ENCODE data around the gene CBX1.

DNA sequence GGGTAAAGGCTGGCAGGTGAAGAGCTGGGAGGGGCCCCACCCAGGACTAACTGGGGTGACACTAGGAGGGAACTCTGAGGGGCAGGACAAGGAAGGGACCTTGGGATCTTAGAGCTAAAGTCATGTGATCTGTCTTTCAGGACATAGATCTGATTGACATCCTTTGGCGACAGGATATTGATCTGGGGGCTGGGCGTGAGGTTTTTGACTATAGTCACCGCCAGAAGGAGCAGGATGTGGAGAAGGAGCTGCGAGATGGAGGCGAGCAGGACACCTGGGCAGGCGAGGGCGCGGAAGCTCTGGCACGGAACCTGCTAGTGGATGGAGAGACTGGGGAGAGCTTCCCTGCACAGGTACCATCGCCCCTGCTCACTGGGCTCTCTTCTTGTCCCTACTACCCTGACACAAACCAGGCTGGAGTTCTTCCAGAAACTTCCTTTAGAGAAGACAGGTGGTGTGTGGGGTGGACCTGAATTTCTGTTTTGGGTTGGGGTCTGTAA lies 45.0 kb downstream of the CBX1 start:
- TF ChIP-seq RAD21 (IDR thresholded peaks at IDR 0.05) (no peak), CTCF (IDR thresholded peaks at IDR 0.05; ENCODE audit: low read depth, low read length, missing input control) (no peak), MAX (IDR thresholded peaks at IDR 0.05) (no peak), YY1 (IDR thresholded peaks at IDR 0.05) (no peak), SP1 (IDR thresholded peaks at IDR 0.05) (no peak), GABPA (IDR thresholded peaks at IDR 0.05 in 1 of 2, conservative IDR thresholded peaks at IDR 0.05 in 1 of 2) (no peak), JUND (IDR thresholded peaks at IDR 0.05) (no peak)
- TF ChIP-seq, protein P1, sequence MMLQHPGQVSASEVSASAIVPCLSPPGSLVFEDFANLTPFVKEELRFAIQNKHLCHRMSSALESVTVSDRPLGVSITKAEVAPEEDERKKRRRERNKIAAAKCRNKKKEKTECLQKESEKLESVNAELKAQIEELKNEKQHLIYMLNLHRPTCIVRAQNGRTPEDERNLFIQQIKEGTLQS (IDR thresholded peaks at IDR 0.05): no peak
- TF ChIP-seq, protein P2, sequence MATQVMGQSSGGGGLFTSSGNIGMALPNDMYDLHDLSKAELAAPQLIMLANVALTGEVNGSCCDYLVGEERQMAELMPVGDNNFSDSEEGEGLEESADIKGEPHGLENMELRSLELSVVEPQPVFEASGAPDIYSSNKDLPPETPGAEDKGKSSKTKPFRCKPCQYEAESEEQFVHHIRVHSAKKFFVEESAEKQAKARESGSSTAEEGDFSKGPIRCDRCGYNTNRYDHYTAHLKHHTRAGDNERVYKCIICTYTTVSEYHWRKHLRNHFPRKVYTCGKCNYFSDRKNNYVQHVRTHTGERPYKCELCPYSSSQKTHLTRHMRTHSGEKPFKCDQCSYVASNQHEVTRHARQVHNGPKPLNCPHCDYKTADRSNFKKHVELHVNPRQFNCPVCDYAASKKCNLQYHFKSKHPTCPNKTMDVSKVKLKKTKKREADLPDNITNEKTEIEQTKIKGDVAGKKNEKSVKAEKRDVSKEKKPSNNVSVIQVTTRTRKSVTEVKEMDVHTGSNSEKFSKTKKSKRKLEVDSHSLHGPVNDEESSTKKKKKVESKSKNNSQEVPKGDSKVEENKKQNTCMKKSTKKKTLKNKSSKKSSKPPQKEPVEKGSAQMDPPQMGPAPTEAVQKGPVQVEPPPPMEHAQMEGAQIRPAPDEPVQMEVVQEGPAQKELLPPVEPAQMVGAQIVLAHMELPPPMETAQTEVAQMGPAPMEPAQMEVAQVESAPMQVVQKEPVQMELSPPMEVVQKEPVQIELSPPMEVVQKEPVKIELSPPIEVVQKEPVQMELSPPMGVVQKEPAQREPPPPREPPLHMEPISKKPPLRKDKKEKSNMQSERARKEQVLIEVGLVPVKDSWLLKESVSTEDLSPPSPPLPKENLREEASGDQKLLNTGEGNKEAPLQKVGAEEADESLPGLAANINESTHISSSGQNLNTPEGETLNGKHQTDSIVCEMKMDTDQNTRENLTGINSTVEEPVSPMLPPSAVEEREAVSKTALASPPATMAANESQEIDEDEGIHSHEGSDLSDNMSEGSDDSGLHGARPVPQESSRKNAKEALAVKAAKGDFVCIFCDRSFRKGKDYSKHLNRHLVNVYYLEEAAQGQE (IDR thresholded peaks at IDR 0.05): no peak
